ENCODE results near the gene HDAC4.

Gene HDAC4

GRCh38 chr2:239343946-239344856 lies 56.6 kb downstream of the HDAC4 start:
- DNase-seq, result no peak

DNA sequence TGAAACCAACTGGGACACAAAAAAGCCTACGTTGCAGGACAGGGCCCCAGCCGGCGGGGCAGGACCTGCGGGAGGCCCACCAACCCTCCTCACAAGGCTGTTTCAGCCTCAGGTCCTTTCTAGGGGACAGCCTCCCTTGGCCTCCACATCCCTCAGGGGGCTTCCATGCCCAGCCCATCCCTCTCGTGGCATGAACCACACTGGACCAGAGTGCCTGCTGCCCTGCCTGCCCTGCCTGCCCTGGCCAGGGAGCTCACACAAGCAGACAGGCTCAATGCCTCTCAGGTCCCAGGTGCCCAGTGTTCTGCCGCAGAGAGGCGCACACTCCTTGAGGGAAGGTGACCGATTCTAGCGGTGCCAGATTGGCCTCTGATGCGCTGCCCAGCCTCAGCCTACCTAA lies 57.4 kb downstream of the HDAC4 start:
- DNase-seq, result no peak

DNA sequence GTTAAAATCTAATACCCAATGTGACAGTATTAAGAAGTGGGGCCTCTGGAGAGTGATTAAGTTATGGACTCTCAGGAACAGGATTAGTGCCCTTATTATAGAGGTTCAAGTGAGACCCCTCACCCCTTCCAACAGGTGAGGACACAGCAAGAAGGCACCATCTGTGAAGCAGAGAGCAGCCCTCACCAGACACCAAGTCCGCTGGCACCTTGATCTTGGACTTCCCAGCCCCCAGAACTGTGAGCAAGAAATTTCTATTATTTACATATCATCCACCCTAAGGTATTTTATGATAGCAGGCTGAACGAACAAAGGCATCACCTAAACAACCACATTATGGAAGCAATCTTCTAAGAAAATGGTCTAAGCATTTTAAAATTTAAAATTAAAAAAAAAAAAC lies 59.0 kb downstream of the HDAC4 start:
- no peak for DNase-seq

- no peak for DNase-seq
Measured at GRCh38 chr2:239341146-239341732, 59.6 kb downstream of the HDAC4 start.

DNA sequence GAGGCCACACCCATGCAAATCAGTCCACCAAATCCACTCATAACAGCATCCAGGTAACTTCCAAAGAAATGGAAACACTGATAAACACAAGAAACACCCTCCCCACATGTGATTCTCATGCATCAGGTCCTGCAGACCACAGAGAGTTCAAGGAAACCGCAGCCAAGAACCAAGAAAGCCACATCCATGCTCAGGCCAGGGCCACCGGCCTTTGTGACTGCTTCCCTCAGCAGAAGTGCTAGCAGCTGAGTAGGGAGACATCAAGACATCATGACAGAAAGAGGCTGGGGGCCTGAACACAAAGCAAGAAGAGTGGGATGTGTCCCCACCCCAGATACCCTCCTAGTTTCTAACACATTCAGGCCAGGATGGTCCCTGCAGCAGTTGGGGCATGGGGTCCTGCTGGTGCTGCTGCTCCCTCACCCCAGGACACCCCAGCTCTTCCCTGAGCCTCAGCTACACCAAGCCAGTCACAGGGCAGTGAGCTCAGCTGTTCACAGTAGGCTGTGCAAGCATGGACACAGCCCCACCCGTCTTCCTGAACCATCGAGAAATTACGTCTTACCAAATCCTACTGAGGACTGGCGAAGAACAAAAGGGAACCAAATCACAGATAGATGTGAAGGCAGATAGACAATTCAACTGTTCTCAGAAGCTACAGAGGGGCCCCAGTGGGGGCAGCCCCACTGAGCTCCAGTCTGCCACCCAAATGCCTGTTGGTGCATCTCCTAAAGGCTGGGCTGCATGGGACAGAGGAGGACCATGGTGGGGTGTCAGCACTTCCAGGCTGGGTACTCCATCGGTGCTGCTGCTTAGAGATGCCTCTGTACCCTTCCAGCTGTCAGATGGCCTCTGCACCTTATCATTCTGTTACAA lies 60.9 kb downstream of the HDAC4 start:
- no peak for DNase-seq

GRCh38 chr2:239339241-239339640 lies 61.6 kb downstream of the HDAC4 start:
- no peak for DNase-seq

GRCh38 chr2:239337877-239338484 lies 62.8 kb downstream of the HDAC4 start:
- DNase-seq, result no peak

- DNase-seq, result no peak
Measured at GRCh38 chr2:239337122-239337876, 63.5 kb downstream of the HDAC4 start.

- no peak for DNase-seq
Measured at GRCh38 chr2:239331560-239331959, 69.3 kb downstream of the HDAC4 start.

DNA sequence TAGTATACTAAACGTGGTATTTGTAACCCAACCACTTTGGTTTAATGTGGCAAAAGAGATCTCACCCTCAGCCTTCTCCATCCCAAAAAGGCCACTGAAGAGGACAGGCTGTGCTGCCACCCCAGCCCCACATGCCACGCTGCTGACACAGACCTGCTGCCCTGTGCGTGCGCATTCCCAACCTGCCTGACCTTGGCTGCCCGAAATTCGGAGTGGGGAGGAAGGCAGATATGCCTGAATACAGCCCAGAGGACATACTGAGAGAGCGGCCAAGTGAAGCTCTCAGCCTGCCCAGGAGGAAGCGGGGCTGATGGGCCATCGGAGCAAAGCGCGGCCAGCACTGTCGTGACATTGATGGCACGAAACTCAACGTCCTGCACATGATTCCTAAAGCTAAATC lies 70.0 kb downstream of the HDAC4 start:
- DNase-seq, result no peak

DNA sequence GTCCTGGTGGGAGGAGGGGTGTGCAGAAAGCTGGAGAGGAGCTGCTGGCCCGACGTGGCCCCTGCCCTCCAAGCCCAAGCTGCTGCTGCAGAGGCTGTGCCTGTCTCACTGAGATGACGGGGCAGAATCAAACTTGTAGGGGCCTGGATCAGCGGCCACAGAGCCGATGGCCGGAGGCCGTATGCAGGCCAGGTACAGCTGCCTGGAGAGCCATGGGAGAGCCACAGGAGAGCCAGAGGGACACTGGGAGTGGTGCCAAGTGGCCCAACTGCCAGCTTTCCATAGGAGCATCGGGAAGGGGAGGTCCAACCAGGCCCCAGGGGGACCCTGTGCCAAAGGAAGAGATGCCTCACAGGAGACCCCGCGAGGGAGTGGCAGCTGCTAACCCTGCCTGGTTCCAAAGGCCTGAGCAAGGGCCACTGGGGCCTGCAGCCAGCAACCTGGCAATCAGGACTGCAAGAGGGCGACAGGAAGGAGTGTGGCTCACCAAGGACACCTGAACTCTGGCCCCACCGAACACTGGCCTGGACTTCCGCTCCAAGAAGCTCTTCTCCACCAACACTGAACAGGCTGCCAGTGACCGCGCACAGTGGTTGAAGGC lies 70.7 kb downstream of the HDAC4 start:
- no peak for DNase-seq

GRCh38 chr2:239329284-239329971 lies 71.4 kb downstream of the HDAC4 start:
- DNase-seq, result no peak

GRCh38 chr2:239328351-239329191 lies 72.2 kb downstream of the HDAC4 start:
- DNase-seq, result no peak

DNA sequence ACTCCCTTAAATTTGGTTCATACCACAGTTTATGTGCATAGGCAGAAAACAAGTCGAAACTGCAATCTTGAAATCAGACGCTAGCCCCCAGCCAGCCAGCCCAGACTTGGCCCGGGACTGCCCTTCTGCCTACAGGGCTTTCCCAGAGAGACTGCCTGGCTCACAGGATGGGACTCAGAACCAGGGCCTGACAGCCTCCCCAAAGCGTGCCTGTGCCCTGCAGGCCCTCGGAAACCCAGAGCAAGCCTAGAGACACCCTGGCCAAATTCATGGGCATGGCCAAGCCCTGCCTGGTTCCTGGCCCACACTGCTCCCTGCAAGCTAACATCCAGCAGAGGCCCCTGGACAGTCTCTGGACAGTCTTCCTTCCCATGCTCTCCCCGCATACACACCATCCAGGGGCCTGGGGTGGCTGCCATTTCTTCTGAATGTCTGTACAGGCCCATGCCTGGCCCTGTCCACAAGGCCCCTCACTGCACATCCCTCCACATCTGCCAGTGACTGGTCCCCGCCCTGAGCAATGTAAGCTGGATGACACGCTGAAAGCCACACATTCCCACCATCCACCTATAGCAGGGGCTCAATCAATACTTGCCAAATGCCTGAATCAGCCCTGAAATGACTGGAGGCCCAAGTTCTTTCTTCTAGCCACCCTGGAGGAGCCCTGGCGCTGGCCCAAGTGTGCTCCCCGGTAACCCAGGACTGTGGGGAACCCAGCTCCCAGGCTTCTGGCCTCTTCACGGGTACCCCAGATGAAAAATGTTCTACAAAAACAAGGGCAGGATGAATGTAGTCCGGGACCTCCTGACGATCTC lies 73.1 kb downstream of the HDAC4 start:
- no peak for DNase-seq

- DNase-seq, result no peak
Measured at GRCh38 chr2:239326831-239327535, 73.8 kb downstream of the HDAC4 start.

GRCh38 chr2:239324456-239324855 lies 76.4 kb downstream of the HDAC4 start:
- no peak for DNase-seq

DNA sequence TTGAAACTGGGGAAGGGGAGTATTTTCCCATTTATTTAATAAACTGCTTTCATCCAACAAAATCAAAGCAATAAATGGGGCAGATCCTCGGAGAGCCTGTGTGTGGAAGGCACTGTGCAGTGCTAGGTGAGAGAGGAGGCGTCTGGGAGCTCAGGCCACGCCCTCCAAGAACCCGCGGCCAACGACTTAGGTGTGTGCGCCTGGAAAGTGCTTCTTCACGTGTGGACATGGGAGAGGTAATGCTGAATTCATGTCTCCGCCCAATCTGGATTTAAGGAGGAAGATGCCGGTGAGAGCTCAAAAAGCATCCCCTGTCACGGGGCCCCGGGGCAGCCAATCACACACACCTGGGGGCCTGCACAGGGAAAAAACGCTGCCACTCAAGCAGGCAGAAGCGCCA lies 77.4 kb downstream of the HDAC4 start:
- no peak for DNase-seq

GRCh38 chr2:239322416-239323086 lies 78.3 kb downstream of the HDAC4 start:
- no peak for DNase-seq
